HG02973 (cell line): ENCODE data around the gene AQP12B.

Experiments
- ATAC-seq: cut with Tn5 transposase; IDR thresholded peaks from one replicate; pipeline ENCODE4 v1.9.1; 2021; ENCODE audit warnings: moderate library complexity; ENCODE audit not compliant: unreplicated experiment

The AQP12B gene

DNA sequence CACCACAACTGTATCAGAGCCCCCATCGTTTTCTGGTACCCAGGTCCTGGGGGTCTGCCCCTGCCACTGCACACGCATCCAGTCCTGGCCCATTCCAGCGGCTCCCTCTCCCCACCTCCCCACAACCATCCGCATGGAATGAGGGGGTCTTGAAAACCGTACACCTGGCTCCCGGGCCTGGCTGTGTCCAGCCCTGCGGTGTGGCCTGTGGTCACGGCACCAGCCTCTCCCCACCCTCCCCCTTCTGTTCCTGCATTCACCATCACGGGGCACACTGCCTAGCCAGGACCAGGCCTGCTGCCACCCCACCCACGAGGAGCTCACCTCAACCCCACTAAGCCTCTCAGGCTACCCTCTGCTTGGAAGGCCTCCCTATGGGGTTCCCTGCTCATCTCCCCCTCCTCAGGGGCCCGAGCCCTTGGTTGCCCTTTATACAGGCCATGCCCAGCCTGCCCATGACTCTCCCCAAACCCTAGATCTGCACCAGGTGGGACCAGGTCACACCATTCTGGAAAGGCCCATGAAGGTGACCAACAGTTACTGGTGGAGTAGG lies 46.0 kb downstream of the AQP12B start:
- ATAC-seq, result no peak

DNA sequence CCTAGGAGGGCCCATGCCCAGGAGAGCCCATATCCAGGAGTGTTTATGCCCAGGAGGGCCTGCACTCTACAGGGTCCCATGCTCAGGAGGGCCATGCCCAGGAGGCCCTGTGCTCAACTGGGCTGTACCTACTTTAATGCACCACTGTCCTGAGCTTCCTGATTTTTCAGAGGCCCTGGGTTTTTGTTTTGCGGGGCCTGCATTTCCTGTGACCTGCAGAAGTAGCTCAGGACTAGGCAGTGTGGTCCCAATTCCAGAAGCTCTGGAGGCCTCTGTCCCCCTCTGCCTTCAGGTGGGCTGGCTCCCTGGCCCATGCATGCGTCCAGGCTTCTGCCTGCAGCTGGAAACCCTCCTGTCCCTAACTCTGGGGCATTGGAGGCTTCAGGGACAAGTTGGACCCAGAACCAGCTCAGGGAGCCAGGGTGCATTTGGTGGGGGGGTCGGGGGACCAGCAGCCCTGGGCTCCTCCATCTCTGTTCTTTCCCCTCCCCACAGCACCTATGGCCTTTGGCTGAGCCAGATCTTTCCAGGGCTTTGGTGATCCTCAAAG lies 46.6 kb downstream of the AQP12B start:
- no peak for ATAC-seq

DNA sequence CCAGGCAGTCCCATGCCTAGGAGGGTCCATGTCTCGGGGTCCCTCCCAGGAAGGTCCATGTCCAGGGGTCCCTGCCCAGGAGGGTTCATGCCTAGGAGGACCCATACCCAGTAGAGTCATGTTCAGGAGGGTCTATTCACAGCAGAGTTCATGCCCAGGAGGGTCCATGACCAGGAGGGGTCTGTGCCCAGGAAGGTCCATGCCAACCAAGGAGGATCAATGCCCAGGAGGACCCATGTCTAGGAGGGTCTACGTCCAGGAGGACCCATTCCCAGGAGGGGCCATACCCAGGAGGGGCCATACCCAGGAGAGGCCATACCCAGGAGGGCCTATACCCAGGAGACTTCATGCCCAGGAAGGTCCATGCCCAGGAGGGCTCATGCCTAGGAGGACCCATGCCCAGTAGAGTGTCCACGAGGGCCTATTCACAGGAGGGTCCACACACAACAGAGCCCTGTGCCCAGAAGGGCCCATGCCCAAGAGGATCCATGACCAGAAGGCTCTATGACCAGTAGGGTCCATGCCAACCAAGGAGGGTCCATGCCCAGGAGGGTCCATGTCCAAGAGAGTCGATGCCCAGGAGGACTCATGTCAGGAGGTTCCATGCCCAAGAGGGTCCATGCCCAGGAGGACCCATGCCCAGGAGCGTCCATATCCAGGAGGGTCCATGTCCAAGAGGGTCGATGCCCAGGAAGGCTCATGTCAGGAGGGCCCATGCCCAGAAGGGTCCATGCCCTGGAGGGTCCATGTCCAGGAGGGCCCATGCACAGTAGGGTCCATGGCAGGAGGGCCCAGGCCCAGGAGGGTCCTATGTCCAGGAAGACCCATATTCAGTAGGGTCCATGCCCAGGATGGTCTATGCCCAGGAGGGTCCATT lies 47.3 kb downstream of the AQP12B start:
- ATAC-seq, result no peak

DNA sequence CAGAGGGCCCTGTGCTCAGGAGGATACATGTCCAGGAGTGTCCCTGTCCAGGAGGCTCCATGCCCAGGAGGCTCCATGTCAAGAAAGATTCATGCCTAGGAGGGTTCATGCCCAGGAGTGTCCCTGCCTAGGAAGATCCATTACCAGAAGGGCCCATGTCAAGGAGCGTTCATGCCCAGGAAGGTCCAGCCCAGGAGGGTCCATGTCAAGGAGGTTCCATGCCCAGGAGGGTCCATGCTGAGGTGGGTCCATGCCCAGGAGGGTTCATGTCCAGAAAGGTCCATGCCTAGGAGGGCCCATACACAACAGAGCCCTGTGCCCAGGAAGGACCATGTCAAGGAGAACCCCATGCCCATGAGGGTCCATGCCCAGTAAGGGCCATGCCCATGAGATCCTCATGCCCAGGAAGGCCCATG lies 50.4 kb downstream of the AQP12B start:
- ATAC-seq, result no peak

- ATAC-seq, result no peak
Observed at GRCh38 chr2:240631548-240632305, 51.0 kb downstream of the AQP12B start.

- no peak for ATAC-seq
Observed at GRCh38 chr2:240630771-240631547, 51.7 kb downstream of the AQP12B start.

DNA sequence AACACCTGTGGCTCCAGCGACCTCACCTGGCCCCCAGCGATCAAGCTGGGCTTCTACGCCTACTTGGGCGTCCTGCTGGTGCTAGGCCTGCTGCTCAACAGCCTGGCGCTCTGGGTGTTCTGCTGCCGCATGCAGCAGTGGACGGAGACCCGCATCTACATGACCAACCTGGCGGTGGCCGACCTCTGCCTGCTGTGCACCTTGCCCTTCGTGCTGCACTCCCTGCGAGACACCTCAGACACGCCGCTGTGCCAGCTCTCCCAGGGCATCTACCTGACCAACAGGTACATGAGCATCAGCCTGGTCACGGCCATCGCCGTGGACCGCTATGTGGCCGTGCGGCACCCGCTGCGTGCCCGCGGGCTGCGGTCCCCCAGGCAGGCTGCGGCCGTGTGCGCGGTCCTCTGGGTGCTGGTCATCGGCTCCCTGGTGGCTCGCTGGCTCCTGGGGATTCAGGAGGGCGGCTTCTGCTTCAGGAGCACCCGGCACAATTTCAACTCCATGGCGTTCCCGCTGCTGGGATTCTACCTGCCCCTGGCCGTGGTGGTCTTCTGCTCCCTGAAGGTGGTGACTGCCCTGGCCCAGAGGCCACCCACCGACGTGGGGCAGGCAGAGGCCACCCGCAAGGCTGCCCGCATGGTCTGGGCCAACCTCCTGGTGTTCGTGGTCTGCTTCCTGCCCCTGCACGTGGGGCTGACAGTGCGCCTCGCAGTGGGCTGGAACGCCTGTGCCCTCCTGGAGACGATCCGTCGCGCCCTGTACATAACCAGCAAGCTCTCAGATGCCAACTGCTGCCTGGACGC lies 52.5 kb downstream of the AQP12B start:
- no peak for ATAC-seq

GRCh38 chr2:240629619-240629967 lies 53.1 kb downstream of the AQP12B start:
- no peak for ATAC-seq

- ATAC-seq, result no peak
Observed at GRCh38 chr2:240628808-240629618, 53.7 kb downstream of the AQP12B start.

- no peak for ATAC-seq
Observed at GRCh38 chr2:240628507-240628807, 54.2 kb downstream of the AQP12B start.

- ATAC-seq, result no peak
Observed at GRCh38 chr2:240627736-240628506, 54.8 kb downstream of the AQP12B start.

- ATAC-seq, result no peak
Observed at GRCh38 chr2:240626531-240627300, 56.0 kb downstream of the AQP12B start.
